NCI-H2227 (cell line): ENCODE data around the gene NFATC3.
A peak's percentile ranks its signal among the peaks of the same experiment; 100 is the strongest.
"Not testable (repeated sequence)": the region's sequence is repeated elsewhere in the genome, so short reads cannot be mapped to it uniquely, and the experiment has no call there.

ENCODE experiments used
- DNase-seq: peaks from one replicate; lab custom pipeline; 2025; ENCODE audit not compliant: unreplicated experiment; lab: John Stamatoyannopoulos, UW

NFATC3 gene

DNA sequence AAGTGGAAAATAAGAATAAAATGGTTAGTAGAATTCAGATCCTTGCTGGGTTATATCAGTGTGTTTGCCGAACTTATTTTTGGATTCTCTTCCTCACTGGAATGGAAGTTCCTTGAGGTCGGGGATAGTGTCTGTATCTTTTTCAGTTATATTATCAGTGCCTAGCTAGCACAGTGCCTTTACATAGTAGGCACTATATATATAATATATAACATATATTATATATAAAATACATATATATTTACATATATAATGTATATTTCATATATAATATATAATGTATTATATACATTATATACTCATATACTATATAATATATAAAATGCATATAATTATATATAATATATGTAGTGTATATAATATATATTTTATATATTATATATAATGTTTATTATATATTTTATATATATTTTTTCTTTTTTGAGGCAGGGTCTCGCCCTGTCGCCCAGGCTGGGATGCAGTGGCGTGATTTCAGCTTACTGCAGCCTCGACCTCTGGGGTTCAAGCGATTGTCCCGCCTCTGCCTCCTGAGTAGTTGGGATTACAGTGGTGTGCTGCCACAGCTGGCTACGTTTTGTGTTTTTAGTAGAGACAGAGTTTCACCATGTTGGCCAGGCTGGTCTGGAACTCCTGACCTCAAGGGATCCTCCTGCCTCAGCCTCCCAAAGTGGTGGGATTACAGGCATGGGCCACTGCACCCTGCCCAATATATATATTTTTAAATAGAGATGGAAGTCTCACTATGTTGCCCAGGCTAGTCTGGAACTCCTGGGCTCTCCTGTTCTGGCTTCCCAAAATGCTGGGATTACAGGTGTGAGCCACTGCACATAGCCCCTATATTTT is 3.2 kb downstream of the NFATC3 start:
- no peak for DNase-seq

DNA sequence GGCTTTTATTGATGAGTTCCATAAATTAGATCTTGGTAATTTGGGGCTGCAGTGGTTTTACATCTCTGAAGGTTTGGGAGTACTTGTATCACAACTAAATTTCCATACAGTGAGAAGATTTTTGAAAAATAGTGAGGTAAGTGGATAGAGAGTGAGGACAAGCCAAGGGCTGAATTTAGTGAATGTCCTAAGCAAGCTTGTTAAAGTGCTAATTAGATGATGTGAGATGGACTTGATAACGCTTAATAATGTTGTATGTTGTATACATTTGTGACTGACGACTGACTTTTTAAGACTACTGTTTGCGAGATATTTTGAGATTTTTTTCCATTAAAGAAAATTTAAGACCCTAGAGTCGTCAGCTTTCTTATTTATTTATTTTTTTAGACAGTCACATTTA is 3.9 kb downstream of the NFATC3 start:
- no peak for DNase-seq

DNA sequence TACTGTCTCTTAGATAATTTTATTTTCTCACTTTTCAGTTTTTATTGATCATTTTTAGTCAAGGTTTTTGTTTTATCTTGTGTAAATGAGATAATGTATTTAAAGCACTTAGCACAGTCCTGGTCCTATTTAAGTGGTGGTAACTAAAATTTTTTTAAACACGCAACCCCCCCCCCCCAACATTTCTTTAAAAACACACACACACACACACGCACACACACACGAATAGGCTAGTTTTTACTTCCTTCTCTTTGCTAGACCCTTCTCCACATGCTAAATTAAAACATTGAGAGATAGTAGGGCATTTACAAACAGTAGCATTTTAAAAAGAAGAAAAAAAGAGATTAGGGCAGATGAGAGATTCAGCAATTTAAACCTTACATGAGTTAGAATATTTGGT is 5.0 kb downstream of the NFATC3 start:
- no peak for DNase-seq

DNA sequence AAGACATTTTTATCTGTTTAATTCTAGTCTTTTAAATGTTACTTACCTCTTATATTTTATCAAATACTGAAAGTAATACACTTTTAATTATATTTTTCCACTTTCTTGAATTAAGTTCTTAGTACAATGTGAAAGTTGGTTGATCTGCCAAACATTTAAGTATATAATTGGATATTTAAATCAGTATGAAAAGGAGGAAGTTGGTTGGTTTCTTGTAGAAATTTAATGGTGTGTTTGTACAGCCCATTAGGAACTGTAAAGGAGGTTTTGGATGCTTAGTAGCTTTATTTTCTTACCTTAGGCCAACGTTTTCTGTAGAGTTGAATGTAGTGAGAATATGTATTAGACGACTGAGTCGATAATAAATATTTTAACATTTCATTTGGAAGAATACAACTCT is 5.4 kb downstream of the NFATC3 start:
- DNase-seq = no peak

DNA sequence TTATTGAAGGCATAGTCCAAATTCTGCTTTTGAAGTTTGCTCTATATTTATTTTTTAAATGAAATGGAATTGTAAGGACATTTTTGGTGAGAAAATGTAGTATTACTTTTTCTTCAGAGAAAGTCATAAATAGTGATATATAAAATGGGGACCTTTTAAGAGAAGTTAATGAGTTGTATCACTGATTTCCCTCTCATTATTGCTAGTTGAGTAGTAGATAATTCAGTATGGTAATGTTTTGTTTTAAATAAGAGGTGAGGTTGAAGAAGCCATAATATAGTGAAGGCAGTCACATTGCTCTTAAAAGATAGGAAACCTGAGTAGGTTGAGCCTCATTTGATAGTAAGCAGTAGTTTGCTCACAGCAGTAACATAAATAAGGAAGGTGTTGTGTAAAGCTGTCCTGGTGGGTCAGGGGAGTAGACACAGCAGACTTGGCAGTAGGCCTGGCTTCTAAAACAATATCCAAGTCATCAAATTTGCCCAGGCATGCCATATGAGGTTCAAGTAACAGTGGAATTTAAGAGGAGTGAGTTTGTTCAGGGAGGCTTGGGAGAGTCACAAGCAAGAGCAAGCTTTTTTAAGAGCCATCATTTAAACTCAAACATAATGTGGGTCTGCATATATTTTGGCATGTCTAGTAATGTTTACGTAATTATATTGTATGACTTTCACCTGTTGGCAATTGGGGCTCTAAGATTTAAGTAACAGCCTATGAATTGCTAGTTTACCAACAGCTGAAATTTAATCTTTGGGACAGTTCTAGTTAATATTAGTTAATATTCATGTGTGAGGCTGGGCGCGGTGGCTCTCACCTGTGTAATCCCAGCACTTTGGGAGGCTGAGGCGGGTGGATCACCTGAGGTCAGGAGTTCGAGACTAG is 6.5 kb downstream of the NFATC3 start:
- DNase-seq = no peak

DNA sequence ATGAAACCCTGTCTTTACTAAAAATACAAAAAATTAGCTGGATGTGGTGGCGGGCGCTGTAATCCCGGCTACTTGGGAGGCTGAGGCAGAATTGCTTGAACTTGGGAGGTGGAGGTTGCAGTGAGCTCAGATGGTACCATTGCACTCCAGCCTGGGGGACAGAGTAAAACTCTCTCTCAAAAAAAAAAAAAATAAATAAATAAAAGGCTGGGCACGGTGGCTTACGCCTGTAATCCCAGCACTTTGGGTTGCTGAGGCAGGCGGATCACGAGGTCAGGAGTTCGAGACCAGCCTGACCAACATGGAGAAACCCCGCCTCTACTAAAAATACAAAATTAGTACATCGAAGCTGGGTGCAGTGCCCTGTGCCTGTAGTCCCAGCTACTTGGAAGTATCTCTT is 7.1 kb downstream of the NFATC3 start:
- not testable (repeated sequence) for DNase-seq

DNA sequence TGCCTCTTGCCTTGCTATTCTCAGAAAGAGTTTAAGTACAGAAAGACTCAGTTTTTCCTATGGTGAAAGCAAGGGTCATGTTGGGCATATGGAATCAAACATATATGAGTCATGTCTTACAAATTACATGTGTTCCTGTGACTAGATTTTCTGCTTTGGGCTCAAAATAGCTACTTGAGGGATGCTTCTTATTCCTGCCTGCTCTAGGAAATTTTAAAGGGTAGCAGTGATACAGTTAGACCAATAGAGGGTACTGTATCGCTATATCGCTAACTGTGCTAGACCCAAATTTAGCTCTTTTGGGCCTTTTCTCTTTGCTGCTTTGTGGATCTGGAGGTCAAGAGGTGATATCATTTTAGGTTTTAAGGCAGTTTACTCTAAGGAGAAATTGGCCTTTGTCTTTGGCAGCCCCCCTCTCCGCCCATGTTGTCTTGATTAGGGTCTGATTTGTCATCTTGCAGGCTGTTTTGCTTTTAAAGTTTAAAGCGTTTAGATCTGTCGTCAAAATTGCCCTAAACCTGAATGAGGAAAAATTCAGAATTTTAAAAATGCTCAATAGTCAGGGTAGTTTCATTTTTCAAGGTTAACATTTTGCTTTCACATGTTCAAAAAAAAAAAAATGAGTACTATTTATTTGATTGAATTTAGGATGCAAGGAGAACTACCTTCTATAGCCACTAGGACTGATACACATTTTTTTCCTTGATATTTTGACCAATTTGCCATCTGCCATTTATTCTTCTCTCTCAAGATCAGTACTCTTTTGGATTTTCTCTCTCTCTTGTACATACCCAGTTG is 8.8 kb downstream of the NFATC3 start:
- DNase-seq = peak; percentile 3

DNA sequence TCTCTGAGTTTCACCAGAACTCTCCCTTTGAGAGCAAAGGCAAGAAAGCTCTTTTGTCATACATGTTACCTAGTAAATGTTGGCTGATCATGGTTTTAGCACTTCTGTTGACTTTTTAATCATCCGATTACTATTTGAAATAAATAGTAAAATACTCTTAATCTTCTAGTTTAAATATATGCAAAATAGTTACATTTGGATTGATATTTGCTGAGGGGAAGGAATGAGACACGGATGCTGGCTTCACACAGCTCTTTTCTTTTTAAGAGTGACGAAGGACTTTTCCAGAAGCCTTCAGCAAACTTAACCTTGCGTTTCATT is 9.4 kb downstream of the NFATC3 start:
- no peak for DNase-seq

DNA sequence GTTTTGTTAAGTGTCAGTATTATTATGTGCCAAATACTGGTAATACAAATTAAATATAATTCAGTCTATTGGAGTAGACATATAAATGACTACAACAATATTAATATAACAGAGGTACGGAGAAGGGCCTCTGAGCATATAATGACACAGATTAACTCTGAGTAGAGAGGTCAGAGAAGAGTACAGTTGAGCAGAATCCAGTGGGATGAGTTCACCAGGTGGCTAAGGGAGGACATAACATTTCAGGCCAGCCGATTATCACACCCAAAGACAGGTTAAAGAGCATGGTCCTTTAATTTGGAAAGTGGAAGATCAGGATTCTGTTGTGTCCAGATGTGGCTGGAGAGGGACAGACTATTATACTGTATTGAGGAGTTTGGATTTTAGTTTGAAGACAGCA is 11.3 kb downstream of the NFATC3 start:
- DNase-seq = no peak

DNA sequence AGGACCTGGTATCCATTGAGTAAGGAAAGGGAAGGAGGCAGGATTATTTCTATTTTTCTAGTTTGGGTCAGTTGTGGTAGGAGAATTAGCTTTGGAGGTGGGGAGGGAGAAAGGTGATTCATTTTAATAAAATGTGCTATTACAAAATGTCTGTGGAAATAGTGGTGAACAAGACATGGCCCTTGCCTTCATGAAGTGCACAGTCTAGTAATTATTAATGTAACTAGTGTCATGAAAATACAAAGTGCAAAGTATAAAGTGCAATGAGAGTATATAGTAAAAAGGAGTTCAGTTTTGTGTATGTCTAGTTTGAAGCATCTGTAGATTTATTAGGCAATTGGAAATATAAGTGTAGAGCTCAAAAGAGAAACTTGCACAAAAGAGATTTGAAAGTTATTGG is 11.9 kb downstream of the NFATC3 start:
- no peak for DNase-seq

DNA sequence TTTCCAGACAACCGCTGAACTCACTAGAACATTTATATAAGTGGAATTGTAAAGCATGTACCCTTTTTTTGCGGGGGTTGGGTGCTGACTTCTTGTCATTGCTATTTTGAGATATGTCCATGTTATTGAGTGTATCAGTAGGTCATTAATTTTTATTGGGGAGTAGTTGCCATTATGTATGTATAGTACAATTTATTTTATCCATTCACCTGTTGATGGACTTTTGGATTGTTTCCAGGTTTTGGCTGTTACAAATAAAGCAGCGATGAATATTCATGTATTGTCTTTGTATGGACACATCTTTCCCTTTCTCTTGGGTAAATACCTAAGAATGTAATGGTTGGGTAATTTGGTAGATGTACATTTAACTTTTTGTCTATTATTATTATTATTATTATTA is 12.7 kb downstream of the NFATC3 start:
- DNase-seq = no peak

DNA sequence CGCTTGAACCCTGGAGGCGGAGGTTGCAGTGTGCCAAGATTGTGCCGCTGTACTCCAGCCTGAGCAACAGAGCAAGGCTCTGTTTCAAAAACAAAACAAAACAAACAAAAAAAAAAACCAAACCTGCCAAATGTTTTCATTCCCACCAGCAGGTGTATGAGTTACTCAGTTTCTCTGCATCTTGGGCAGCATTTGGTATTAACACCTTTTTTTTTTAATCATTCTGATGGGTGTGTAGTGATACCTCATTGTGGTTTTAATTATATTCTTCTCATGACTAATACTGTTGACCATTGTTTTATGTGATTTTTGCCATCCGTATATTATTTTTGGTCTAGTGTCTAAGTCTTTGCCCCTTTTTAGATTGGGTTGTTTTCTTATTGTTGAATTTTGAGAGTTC is 15.3 kb downstream of the NFATC3 start:
- DNase-seq = no peak

DNA sequence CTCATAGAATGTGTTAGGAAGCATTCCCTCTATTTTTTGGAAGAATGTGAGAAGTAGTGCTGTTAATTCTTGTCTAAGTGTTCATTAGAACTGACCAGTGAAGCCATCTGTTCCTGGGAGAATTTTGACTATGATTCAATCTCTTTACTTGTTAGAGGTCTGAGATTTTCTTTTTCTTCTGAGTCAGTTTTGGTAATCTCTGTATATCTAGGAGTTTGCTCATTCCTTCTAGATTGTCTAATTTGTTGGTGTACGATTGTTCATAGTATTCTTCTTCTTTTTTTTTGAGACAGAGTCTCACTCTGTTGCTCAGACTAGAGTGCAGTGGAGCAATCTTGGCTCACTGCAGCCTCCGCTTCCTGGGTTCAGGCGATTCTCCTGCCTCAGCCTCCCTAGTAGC is 20.4 kb downstream of the NFATC3 start:
- no peak for DNase-seq

DNA sequence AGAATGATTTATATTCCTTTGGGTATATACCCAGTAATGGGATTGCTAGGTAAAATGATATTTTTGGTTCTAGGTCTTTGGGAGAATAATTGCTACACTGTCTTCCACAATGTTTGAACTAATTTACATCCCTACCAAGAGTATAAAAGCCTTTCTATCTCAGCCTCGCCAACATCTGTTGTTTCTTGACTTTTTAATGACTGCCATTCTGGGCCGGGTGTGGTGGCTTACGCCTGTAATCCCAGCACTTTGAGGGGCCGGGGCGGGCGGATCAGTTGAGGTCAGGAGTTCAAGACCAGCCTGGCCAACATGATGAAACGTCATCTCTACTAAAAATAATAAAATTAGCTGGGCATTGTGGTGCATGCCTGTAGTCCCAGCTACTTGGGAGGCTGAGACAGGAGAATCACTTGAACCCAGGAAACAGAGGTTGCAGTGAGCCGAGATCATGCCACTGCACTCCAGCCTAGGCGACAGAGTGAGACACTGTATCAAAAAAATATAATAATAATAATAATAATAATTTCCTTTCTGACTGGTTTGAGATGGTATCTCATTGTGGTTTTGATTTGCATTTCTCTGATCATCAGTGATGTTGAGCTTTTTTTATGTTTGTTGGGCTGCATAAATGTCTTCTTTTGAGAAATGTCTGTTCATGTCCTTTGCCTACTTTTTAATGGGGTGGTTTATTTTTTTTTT is 22.2 kb downstream of the NFATC3 start:
- not testable (repeated sequence) for DNase-seq

DNA sequence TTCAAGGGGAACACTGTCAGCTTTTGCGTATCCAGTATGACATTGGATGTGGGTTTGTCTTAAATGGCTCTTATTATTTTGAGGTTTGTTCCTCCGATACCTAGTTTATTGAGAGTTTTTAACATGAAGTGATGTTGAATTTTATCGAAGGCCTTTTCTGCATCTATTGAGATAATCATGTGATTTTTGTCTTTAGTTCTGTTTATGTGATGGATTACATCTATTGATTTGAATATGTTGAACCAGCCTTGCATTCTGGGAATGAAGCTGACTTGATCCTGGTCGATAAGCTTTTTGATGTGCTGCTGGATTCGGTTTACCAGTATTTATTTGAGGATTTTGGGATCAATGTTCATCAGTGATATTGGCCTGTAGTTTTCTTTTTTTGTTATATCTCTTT is 24.0 kb downstream of the NFATC3 start:
- DNase-seq = not testable (repeated sequence)

DNA sequence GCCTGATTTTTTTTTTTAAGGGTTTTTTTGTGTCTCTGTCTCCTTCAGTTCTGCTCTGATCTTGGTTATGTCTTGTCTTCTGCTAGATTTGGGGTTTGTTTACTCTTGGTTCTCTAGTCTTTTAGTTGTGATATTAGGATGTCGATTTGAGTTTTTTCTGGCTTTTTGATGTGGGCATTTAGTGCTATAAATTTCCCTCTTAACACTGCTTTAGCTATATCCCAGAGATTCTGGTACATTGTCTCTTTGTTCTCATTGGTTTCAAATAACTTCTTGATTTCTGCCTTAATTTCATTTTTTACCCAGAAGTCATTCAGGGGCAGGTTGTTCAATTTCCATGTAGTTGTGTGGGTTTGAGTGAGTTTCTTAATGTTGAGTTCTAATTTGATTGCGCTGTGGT is 25.4 kb downstream of the NFATC3 start:
- not testable (repeated sequence) for DNase-seq

DNA sequence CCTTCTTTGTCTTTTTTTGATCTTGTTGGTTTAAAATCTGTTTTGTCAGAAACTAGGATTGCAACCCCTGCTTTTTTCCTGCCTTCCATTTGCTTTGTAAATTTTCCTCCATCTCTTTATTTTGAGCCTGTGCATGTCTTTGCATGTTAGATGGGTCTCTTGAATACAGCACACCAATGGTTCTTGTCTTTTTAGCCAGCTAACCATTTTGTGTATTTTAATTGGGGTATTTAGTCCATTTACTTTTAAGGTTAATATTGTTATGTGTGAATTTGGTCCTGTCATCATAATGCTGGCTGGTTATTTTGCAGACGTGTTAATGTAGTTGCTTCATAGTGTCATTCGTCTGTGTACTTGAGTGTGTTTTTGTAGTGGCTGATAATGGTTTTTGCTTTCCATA is 26.2 kb downstream of the NFATC3 start:
- no peak for DNase-seq

DNA sequence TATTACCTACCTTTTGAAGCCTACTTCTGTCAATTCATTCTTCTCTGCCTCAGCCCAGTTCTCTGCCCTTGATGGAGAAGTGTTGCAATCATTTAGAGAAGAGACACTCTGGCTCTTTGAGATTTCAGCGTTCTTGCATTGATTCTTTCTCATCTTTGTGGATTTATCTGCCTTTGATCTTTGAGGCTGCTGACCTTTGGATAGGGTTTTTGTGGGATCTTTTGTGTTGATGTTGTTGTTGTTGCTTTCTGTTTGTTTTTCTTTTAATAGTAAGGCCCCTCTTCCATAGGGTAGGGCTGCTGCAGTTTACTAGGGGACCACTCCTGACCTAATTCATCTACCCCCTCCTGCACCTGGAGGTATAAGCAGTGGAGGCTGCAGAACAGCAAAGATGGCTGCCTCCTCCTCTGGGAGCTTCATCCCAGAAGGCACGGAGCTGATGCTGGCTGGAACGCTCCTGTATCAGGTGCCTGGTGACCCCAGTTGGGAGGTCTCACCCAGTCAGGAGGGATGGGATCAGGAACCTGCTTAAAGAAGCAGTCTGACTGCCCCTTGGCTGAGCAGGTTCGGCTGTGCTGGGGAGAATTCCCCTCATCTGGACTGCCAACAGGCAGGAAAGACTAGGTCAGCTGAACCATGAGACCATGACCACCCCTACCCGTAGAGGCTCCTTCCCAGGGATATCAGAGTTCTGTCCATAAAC is 28.0 kb downstream of the NFATC3 start:
- no peak for DNase-seq

DNA sequence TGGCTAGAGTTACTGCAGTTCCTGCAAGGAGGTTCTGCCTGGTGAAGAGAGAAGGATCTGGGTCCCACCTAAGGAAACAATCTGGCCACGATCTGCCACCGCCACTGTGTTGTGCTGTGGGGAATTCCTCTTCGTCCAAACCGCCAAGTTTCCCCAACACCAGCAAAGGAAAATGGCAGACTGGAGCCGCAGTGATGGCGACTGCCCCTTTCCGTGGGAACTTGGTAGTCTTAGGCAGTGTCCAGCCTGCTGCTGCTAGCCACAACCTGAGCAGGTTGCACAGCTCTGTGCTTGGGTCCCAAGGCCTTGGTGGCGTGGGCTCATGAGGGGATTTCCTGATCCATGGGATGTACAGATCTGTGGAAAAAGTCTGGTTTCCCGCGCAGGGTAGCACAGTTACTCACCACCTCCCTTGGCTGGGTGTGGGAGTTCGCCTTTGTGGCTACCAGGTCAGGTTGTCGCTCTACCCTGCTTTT is 28.6 kb downstream of the NFATC3 start:
- DNase-seq = no peak

DNA sequence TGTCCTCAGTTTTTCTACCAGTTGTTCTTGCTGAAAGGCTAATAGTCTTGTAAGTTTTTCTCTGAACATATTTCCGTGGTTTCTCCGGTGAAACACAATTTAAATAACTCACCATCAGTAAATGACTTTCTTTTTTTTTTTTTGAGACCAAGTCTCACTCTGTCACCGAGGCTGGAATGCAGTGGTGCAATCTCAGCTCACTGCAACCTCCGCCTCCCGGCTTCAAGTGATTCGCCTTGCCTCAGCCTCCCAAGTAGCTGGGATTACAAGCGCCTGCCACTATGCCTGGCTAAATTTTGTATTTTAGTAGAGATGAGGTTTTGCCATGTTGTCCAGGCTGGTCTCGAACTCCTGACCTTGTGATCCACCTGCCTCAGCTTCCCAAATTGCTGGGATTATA is 29.8 kb downstream of the NFATC3 start:
- not testable (repeated sequence) for DNase-seq
